NB4 (cell line): ENCODE results near the gene DUSP5.
A peak's percentile ranks its signal among the peaks of the same experiment; 100 is the strongest.

Source experiments
- DNase-seq: peaks from one replicate; pipeline ENCODE4 v3.0.0; 2010; ENCODE audit warnings: low read depth
- H3K4me3 ChIP-seq: one replicate; pipeline ENCODE4 v1.5.1; 2011; ENCODE audit warnings: mild to moderate bottlenecking, low read depth, low read length, moderate library complexity
- CTCF ChIP-seq: IDR thresholded peaks from one replicate; pipeline ENCODE4 v1.5.1; 2012; ENCODE audit warnings: low read depth, low read length
- MAX ChIP-seq: IDR thresholded peaks from 2 replicates; pipeline ENCODE4 v1.6.1; 2011; ENCODE audit warnings: low read depth, low read length
- MYC ChIP-seq: IDR thresholded peaks from 2 replicates; pipeline ENCODE4 v1.6.1; 2011; ENCODE audit warnings: low read depth, low read length
- POLR2A ChIP-seq: IDR thresholded peaks from 2 replicates; pipeline ENCODE4 v1.6.1; 2011; ENCODE audit warnings: mild to moderate bottlenecking; ENCODE audit not compliant: insufficient read length; ENCODE audit errors: extremely low read depth

Gene DUSP5

GRCh38 chr10:110485541-110485940, 12.2 kb upstream of the DUSP5 start:
- TF ChIP-seq CTCF (no peak), POLR2A (no peak), MAX (no peak)
- H3K4me3 ChIP-seq: no peak overlapping the region
- no peak for DNase-seq

- no peak for TF ChIP-seq CTCF
- TF ChIP-seq POLR2A: no peak
- no peak for TF ChIP-seq MYC
- TF ChIP-seq MAX: no peak
- no peak overlapping the region for H3K4me3 ChIP-seq
- DNase-seq: no peak
These were observed 10.9 kb upstream of the DUSP5 start for GRCh38 chr10:110486680-110487410.

GRCh38 chr10:110487411-110488331, 10.0 kb upstream of the DUSP5 start:
- TF ChIP-seq CTCF (no peak), MYC (no peak), POLR2A (no peak), MAX (no peak)
- H3K4me3 ChIP-seq: no peak overlapping the region
- DNase-seq: peak; percentile 47

- DNase-seq: no peak
- TF ChIP-seq MAX: no peak
- TF ChIP-seq MYC: no peak
- no peak for TF ChIP-seq POLR2A
- no peak overlapping the region for H3K4me3 ChIP-seq
These were observed 9.4 kb upstream of the DUSP5 start for GRCh38 chr10:110488332-110488681.

- TF ChIP-seq MYC (no peak), MAX (no peak), CTCF (no peak), POLR2A (no peak)
- peak; percentile 29 for DNase-seq
- H3K4me3 ChIP-seq: no peak overlapping the region
These were observed 8.8 kb upstream of the DUSP5 start for GRCh38 chr10:110488940-110489339.

GRCh38 chr10:110490640-110491039, 7.1 kb upstream of the DUSP5 start:
- TF ChIP-seq MAX (no peak), MYC (no peak), POLR2A (no peak), CTCF (no peak)
- H3K4me3 ChIP-seq: no peak overlapping the region
- DNase-seq: no peak
